Loucy (cell line): ENCODE results near the gene TIMM50.
"Not testable (repeated sequence)": the region's sequence is repeated elsewhere in the genome, so short reads cannot be mapped to it uniquely, and the experiment has no call there.

Experiments
- EZH2phosphoT487 ChIP-seq: fragments of 200-600 bp; IDR thresholded peaks from 2 replicates; pipeline ENCODE4 v1.6.1; 2018; ENCODE audit warnings: antibody characterized with exemption, mild to moderate bottlenecking, moderate library complexity, borderline replicate concordance
- TF ChIP-seq, protein P1 (sequence below): fragments of 200-600 bp; sonication (generic); conservative IDR thresholded peaks from 2 replicates; pipeline ENCODE4 v1.5.1; 2014; ENCODE audit warnings: mild to moderate bottlenecking, antibody characterized with exemption, low read length

DNA sequence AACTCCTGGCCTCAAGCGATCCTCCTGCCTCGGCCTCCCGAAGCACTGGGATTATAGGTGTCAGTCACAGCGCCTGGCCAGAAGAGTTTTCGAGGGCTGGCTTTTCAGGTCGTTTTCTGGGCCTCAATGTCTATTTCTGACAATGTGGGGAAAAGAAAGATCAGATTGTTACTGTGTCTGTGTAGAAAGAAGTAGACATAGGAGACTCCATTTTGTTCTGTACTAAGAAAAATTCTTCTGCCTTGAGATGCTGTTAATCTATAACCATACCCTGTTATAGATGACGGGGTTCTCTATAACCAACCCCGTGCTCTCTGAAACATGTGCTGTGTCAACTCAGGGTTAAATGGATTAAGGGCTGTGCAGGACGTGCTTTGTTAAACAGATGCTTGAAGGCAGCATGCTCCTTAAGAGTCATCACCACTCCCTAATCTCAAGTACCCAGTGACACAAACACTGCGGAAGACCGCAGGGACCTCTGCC, 1.3 kb upstream of the TIMM50 start:
- TF ChIP-seq, protein P1, sequence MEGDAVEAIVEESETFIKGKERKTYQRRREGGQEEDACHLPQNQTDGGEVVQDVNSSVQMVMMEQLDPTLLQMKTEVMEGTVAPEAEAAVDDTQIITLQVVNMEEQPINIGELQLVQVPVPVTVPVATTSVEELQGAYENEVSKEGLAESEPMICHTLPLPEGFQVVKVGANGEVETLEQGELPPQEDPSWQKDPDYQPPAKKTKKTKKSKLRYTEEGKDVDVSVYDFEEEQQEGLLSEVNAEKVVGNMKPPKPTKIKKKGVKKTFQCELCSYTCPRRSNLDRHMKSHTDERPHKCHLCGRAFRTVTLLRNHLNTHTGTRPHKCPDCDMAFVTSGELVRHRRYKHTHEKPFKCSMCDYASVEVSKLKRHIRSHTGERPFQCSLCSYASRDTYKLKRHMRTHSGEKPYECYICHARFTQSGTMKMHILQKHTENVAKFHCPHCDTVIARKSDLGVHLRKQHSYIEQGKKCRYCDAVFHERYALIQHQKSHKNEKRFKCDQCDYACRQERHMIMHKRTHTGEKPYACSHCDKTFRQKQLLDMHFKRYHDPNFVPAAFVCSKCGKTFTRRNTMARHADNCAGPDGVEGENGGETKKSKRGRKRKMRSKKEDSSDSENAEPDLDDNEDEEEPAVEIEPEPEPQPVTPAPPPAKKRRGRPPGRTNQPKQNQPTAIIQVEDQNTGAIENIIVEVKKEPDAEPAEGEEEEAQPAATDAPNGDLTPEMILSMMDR, result not testable (repeated sequence)
- not testable (repeated sequence) for TF ChIP-seq EZH2phosphoT487
